Kidney (tissue), 14 donors: Measurements from ENCODE around the gene C3orf70. TPM values are rescaled to one million over a fixed set of nuclear protein-coding genes. Genes with fewer than 3 reads are reported as not detected.

Experiments
- DNase-seq, 5 donors: peaks; one replicate each; pipeline ENCODE4 v3.0.0-alpha.2; 2013 to 2020
- FAIRE-seq: peaks from 2 replicates; lab custom pipeline; 2012; peaks lifted over from hg19 to GRCh38; lab: Jason Lieb, UNC
- H3K27ac ChIP-seq, 2 donors: one replicate each; pipeline ENCODE4 v1.7.0; 2013; ENCODE audit warnings: low read depth in 2 of 2, low read length in 2 of 2, inconsistent platforms in 1 of 2
- H3K27me3 ChIP-seq: one replicate; pipeline ENCODE4 v1.7.1; 2013; ENCODE audit warnings: low read length, inconsistent platforms; ENCODE audit not compliant: control insufficient read depth, insufficient read depth
- H3K36me3 ChIP-seq, 3 donors: one replicate each; pipeline versions ENCODE4 v1.7.0 to v1.7.1; 2013; ENCODE audit warnings: low read length in 3 of 3, control low read depth in 1 of 3, inconsistent platforms in 1 of 3; ENCODE audit not compliant: insufficient read depth in 3 of 3, control insufficient read depth in 2 of 3
- H3K4me1 ChIP-seq, 3 donors: one replicate each; pipeline versions ENCODE4 v1.7.0 to v1.7.1; 2013; ENCODE audit warnings: low read length in 3 of 3, inconsistent platforms in 1 of 3, low read depth in 1 of 3; ENCODE audit not compliant: control insufficient read depth in 2 of 3, insufficient read depth in 2 of 3
- H3K4me3 ChIP-seq, 3 donors: one replicate each; pipeline versions ENCODE4 v1.7.0 to v1.8.1; 2013; ENCODE audit warnings: low read length in 3 of 3, control low read depth in 1 of 3, inconsistent platforms in 1 of 3
- H3K9ac ChIP-seq, 3 donors: one replicate each; pipeline versions ENCODE4 v1.7.0 to v1.7.1; 2013; ENCODE audit warnings: low read length in 3 of 3, control low read depth in 1 of 3, inconsistent platforms in 1 of 3
- H3K9me3 ChIP-seq, 3 donors: one replicate each; pipeline versions ENCODE4 v1.7.0 to v1.7.1; 2013; ENCODE audit warnings: low read length in 3 of 3, control low read depth in 1 of 3, inconsistent platforms in 1 of 3; ENCODE audit not compliant: control insufficient read depth in 2 of 3, insufficient read depth in 1 of 3
- intact Hi-C: fragments of 100-400 bp; cut with DNase I; formaldehyde crosslinking; loops from one replicate; pipeline ENCODE4 v1.11.1; 2022
- polyA plus RNA-seq: library from polyadenylated mRNA; stranded (reverse); fragments of 350-450 nt; fragmentation: Illumina TruSeq; extraction: RNeasy Lipid Tissue Mini Kit (QIAGEN cat#74804); gene quantifications from one replicate; pipeline ENCODE4 v1.2.3, GENCODE V29; 2014; ENCODE audit warnings: low read depth, low replicate concordance; ENCODE audit not compliant: insufficient read depth
- total RNA-seq: library from RNA; stranded (reverse); fragmentation: NEBNext Ultra II Directional; extraction: Animal tissue kit (Norgen Biotek cat#: 25700); gene quantifications from one replicate; pipeline ENCODE4 v1.2.1, GENCODE V29; 2021
- TF ChIP-seq, protein P1 (sequence below): IDR thresholded peaks from 3 replicates; pipeline ENCODE4 v1.5.1; 2012; ENCODE audit warnings: mild to moderate bottlenecking, moderate library complexity, borderline replicate concordance; ENCODE audit not compliant: insufficient read depth; ENCODE audit errors: extremely low read depth
- donor health status: control.
- donor health status: control.
- donor health status: control.
- donor health status: control.
- donor health status: control.
- donor health status: DM: yes; HTN: yes; CAD: no.
- donor health status: Normal renal cell carcinoma (clear cell type).

The C3orf70 gene
- total and polyA plus RNA-seq, 2 donors from 2014 or later = 0.69 to 2.8 TPM

DNA sequence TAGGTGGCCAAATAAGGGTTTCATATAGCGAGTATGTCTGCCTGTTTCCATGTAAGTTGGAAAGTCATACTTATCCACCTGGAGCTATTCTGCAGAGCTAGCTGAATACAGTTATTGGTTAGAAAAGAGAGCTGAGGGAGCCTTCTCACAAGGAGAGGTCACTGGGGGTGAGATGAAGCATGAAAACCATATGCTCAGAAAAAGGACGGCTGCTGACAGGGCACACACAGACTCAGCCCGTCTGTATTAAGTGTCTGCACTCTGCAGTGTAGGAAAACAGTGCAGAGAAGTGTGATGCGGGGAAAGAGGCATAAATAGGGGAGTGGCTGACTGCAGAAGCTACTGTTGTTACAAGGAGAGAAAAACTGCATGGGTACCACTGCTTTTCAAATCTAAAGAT is 58.2 kb downstream of the C3orf70 start:
- DNase-seq (peak in 1 of 5 donors; percentile 48), FAIRE-seq (no peak)
- intact Hi-C loops = no loop called here
- Histone ChIP-seq H3K27ac (no peak overlapping the region), H3K4me3 (no peak overlapping the region), H3K4me1 (no peaks in the 10 kb centered on the region), H3K9ac (no peak overlapping the region), H3K27me3 (no peaks in the 10 kb centered on the region), H3K36me3 (no peaks in the 10 kb centered on the region), H3K9me3 (no peaks in the 10 kb centered on the region)
- TF ChIP-seq, protein P1, sequence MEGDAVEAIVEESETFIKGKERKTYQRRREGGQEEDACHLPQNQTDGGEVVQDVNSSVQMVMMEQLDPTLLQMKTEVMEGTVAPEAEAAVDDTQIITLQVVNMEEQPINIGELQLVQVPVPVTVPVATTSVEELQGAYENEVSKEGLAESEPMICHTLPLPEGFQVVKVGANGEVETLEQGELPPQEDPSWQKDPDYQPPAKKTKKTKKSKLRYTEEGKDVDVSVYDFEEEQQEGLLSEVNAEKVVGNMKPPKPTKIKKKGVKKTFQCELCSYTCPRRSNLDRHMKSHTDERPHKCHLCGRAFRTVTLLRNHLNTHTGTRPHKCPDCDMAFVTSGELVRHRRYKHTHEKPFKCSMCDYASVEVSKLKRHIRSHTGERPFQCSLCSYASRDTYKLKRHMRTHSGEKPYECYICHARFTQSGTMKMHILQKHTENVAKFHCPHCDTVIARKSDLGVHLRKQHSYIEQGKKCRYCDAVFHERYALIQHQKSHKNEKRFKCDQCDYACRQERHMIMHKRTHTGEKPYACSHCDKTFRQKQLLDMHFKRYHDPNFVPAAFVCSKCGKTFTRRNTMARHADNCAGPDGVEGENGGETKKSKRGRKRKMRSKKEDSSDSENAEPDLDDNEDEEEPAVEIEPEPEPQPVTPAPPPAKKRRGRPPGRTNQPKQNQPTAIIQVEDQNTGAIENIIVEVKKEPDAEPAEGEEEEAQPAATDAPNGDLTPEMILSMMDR = no peak

DNA sequence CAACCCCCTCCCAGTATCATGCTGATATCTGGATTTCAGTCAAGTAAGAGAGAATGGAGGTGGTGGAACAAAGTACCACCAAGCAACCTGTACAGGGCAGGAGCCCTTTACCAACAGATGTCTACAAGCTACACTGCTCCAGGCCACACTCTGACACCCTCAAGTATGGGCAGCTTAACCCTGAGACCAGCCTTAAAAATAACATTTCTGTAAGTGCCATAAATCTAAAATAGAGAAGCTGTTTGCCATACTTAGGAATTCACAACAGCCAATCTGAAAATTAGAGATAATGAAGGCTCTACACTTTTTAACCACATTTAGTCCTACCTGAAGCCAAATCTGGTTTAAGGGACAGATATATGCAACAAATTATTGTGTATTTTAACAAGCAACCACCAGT is 59.7 kb downstream of the C3orf70 start:
- no peaks in the 10 kb centered on the region for H3K36me3 ChIP-seq
- H3K27me3 ChIP-seq = no peaks in the 10 kb centered on the region
- intact Hi-C loops = no loop called here
- no peak overlapping the region for H3K27ac ChIP-seq
- FAIRE-seq (no peak), DNase-seq (no peak)
- H3K9ac ChIP-seq = no peak overlapping the region
- H3K9me3 ChIP-seq = no peaks in the 10 kb centered on the region
- H3K4me3 ChIP-seq = no peak overlapping the region
- TF ChIP-seq, protein P1 = no peak
- H3K4me1 ChIP-seq = no peaks in the 10 kb centered on the region

- FAIRE-seq (no peak), DNase-seq (no peak)
- Histone ChIP-seq H3K9me3 (no peaks in the 10 kb centered on the region), H3K4me3 (no peak overlapping the region), H3K4me1 (no peaks in the 10 kb centered on the region), H3K36me3 (no peaks in the 10 kb centered on the region), H3K9ac (no peak overlapping the region), H3K27ac (no peak overlapping the region), H3K27me3 (no peaks in the 10 kb centered on the region)
- intact Hi-C loops = no loop called here
- TF ChIP-seq, protein P1 = no peak
Observed at GRCh38 chr3:185090811-185091210, 62.0 kb downstream of the C3orf70 start.

DNA sequence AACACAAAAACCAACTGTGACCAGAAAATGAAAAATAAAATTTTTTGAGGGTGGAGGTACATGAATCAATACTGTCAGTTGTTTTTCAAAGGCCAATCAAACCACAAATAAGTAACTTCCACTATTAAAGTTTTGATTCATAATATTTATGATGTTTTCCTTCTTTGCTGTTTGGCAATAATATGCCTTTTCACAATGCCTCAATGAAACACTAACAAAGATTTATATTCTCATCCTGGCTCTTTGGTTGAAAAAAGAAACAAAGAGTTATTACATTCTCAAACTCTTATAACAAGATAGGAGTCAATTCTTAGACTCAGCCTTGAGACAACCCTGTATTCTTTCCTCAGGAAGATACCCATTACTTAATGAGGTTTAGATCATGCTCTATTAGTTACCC is 63.1 kb downstream of the C3orf70 start:
- no peaks in the 10 kb centered on the region for H3K9me3 ChIP-seq
- DNase-seq = no peak
- intact Hi-C loops = no loop called here
- no peaks in the 10 kb centered on the region for H3K27me3 ChIP-seq
- H3K9ac ChIP-seq = no peak overlapping the region
- no peak for FAIRE-seq
- H3K36me3 ChIP-seq = no peaks in the 10 kb centered on the region
- TF ChIP-seq, protein P1 = no peak
- H3K4me3 ChIP-seq = no peak overlapping the region
- H3K27ac ChIP-seq = no peak overlapping the region
- H3K4me1 ChIP-seq = no peaks in the 10 kb centered on the region
